Thyroid gland (tissue), 4 donors: Measurements from ENCODE around the gene MSMO1. TPM values are rescaled to one million over a fixed set of nuclear protein-coding genes. Genes with fewer than 3 reads are reported as not detected.

ENCODE experiments used
- DNase-seq, 2 donors: peaks; one replicate each; pipeline ENCODE4 v3.0.0-alpha.2; 2019
- H3K27ac ChIP-seq, 3 donors: fragments of 200-600 bp; sonication (generic); 1 replicate in 2 of 3; 2 replicates in 1 of 3; pipeline ENCODE4 v1.5.1; 2016 to 2019; ENCODE audit warnings: mild to moderate bottlenecking in 1 of 3, moderate library complexity in 1 of 3
- H3K27me3 ChIP-seq: fragments of 200-600 bp; sonication (generic); one replicate; pipeline ENCODE4 v1.5.1; 2019
- H3K36me3 ChIP-seq, 2 donors: fragments of 200-600 bp; sonication (generic); one replicate each; pipeline ENCODE4 v1.5.1; 2016 to 2019
- H3K4me1 ChIP-seq, 2 donors: fragments of 200-600 bp; sonication (generic); one replicate each; pipeline ENCODE4 v1.5.1; 2017 to 2019
- H3K4me3 ChIP-seq, 3 donors: fragments of 200-600 bp; sonication (generic); replicated peaks in 1 of 3; 1 replicate in 2 of 3; 2 replicates in 1 of 3; pipeline ENCODE4 v1.5.1; 2016; ENCODE audit warnings: mild to moderate bottlenecking in 1 of 3
- H3K9me3 ChIP-seq: fragments of 200-600 bp; sonication (generic); one replicate; pipeline ENCODE4 v1.5.1; 2017
- CTCF ChIP-seq, 6 experiments: fragments of 200-600 bp in 3 of 6; fragments of 450-650 bp in 3 of 6; sonication (generic) in 3 of 6; IDR thresholded peaks; one replicate each; pipeline ENCODE4 v1.5.1; 2016 to 2019; ENCODE audit warnings: antibody characterized with exemption in 6 of 6, mild to moderate bottlenecking in 2 of 6, inconsistent platforms in 1 of 6, moderate library complexity in 1 of 6
- POLR2A ChIP-seq, 2 donors: fragments of 450-650 bp; IDR thresholded peaks; one replicate each; pipeline ENCODE4 v1.6.1; 2017; ENCODE audit warnings: antibody characterized with exemption in 2 of 2, mild to moderate bottlenecking in 2 of 2, moderate library complexity in 1 of 2
- WGBS, 2 donors: methylation state at CpG; one replicate each; pipeline ENCODE4 v1.1.5; 2017; 5-methylcytosine and 5-hydroxymethylcytosine counted together
- intact Hi-C: fragments of 100-400 bp; cut with DNase I; formaldehyde crosslinking; loops from one replicate; pipeline ENCODE4 v1.15.1; 2023
- microRNA counts, 2 donors: library from miRNA; unstranded; fragments of <30 nt; microRNA quantifications; one replicate each; lab custom pipeline; 2016 to 2017
- microRNA-seq: library from miRNA; unstranded; fragments of <30 nt; microRNA quantifications from one replicate; pipeline ENCODE4, GENCODE V29; 2016
- small RNA-seq: library from RNA; depleted of rRNA; stranded (forward); fragments of <200 nt; gene quantifications from one replicate; pipeline ENCODE3, GENCODE V24; 2016
- total RNA-seq, 4 donors: library from RNA; depleted of rRNA; stranded (reverse); fragments of >200 nt; gene quantifications; one replicate each; pipeline ENCODE4 v1.2.3, GENCODE V29; 2016

Gene MSMO1
- total RNA-seq, 4 donors from 2014 or later = 27.7 to 39.7 (median 32.7) TPM

GRCh38 chr4:165385126-165385525 is 57.7 kb downstream of the MSMO1 start:
- TF ChIP-seq CTCF (IDR thresholded peaks at IDR 0.05) = no peak
- TF ChIP-seq POLR2A (IDR thresholded peaks at IDR 0.05) = no peak
- no peaks in the 10 kb centered on the region for H3K36me3 ChIP-seq
- H3K4me1 ChIP-seq = peaks cover 8 to 12% of the 10 kb centered on the region in 2 donors
- H3K27ac ChIP-seq = no peak overlapping the region
- intact Hi-C loops = no loop called here
- H3K27me3 ChIP-seq = no peaks in the 10 kb centered on the region
- WGBS, 2 donors = 86 to 87% methylated on average over 4 of the region's 4 CpGs
- H3K9me3 ChIP-seq = no peaks in the 10 kb centered on the region
- H3K4me3 ChIP-seq = no peak overlapping the region
- no peak for DNase-seq

GRCh38 chr4:165386328-165386727 is 58.9 kb downstream of the MSMO1 start:
- H3K9me3 ChIP-seq = no peaks in the 10 kb centered on the region
- TF ChIP-seq CTCF (IDR thresholded peaks at IDR 0.05) = no peak
- intact Hi-C loops = no loop called here
- H3K27me3 ChIP-seq = no peaks in the 10 kb centered on the region
- no peak overlapping the region for H3K4me3 ChIP-seq
- H3K36me3 ChIP-seq = no peaks in the 10 kb centered on the region
- no peak for DNase-seq
- peaks cover 4 to 12% of the 10 kb centered on the region in 2 donors for H3K4me1 ChIP-seq
- no peak overlapping the region for H3K27ac ChIP-seq
- 91 to 95% methylated on average over 1 of the region's 1 CpG for WGBS, 2 donors

- Histone ChIP-seq H3K27ac (no peak overlapping the region), H3K9me3 (no peaks in the 10 kb centered on the region), H3K4me3 (no peak overlapping the region), H3K27me3 (no peaks in the 10 kb centered on the region), H3K4me1 (peaks cover 6 to 10% of the 10 kb centered on the region in 2 donors), H3K36me3 (no peaks in the 10 kb centered on the region)
- intact Hi-C loops = no loop called here
- DNase-seq = no peak
- TF ChIP-seq CTCF (IDR thresholded peaks at IDR 0.05) (no peak), POLR2A (IDR thresholded peaks at IDR 0.05) (no peak)
These were observed 61.3 kb downstream of the MSMO1 start for GRCh38 chr4:165388756-165389155.

MicroRNAs encoded within 50 kb of the gene (microRNA counts, 767-probe panel; counts per million panel counts)
- microRNA hsa-miR-578 (lab: Ali Mortazavi, UCI) = 0 to 2,244 counts per million in 2 donors

Small RNAs within 50 kb of the gene (microRNA-seq; reads per million reads assigned to microRNA genes)
- not detected for gene MIR578

Small RNAs within 50 kb of the gene (small RNA-seq; reads per million reads assigned to genes)
- gene MIR578 = not detected

Other genes with a start within 250 kb of the MSMO1 start
- 10 to 100 TPM; 19.2 to 34.9 (median 21.8) TPM for gene TMEM192, start 214.8 kb upstream of the MSMO1 start, total RNA-seq
- gene KLHL2, start 120.1 kb upstream of the MSMO1 start, total RNA-seq = 10 to 100 TPM; 30.9 to 45.2 (median 35.8) TPM
- 100 to 1,000 TPM; 159 to 334 (median 309) TPM for gene CPE, start 51.3 kb downstream of the MSMO1 start, total RNA-seq